ENCODE results near the gene MOSPD3. TPM values are rescaled to one million over a fixed set of nuclear protein-coding genes. Genes with fewer than 3 reads are reported as not detected.
A peak's percentile ranks its signal among the peaks of the same experiment; 100 is the strongest.

Gene MOSPD3
- total and polyA plus RNA-seq, 9 donors = 9.2 to 27.7 (median 24.4) TPM

DNA sequence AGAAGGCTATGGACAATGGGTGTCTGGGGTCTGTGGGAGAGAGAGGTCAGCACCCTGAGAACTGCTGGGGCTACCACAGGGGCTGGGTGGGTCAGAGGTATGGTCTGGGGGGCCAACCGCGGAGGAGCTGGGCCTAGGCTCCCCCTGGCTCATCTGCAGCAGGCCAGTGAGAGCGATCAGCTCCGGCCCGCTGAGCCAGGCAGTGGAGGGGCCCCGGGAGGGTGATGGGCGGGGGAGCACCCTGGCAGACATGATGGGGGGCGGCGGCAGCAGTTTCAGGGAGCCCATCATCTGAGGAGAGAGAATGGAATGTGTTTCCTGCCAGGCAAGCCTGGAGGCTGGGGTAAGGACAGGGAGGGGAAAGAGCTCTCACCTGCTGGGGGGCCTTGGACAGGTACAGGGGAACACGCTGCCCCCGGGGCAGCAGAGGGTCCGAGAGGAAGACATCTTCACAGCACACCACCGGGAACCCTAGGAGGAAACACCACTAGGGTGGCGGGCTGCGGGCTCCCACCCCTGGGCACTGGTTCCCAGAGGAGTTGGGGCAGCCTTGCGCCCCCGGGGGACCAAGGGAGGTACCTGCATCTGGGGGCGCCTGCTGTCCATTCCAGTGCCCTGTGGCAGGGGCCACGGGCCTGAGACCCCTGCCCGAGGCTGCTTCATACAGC lies 39.9 kb upstream of the MOSPD3 start:
- H3K27me3 ChIP-seq = no peaks in the 10 kb centered on the region
- TF ChIP-seq, protein P1, sequence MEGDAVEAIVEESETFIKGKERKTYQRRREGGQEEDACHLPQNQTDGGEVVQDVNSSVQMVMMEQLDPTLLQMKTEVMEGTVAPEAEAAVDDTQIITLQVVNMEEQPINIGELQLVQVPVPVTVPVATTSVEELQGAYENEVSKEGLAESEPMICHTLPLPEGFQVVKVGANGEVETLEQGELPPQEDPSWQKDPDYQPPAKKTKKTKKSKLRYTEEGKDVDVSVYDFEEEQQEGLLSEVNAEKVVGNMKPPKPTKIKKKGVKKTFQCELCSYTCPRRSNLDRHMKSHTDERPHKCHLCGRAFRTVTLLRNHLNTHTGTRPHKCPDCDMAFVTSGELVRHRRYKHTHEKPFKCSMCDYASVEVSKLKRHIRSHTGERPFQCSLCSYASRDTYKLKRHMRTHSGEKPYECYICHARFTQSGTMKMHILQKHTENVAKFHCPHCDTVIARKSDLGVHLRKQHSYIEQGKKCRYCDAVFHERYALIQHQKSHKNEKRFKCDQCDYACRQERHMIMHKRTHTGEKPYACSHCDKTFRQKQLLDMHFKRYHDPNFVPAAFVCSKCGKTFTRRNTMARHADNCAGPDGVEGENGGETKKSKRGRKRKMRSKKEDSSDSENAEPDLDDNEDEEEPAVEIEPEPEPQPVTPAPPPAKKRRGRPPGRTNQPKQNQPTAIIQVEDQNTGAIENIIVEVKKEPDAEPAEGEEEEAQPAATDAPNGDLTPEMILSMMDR (IDR thresholded peaks at IDR 0.05) = no peak
- TF ChIP-seq EP300 (IDR thresholded peaks at IDR 0.05) (no peak), POLR2A (IDR thresholded peaks at IDR 0.05) (no peak)
- 73 to 81% (median 77%) methylated on average over 20 of the region's 20 CpGs for WGBS, 3 donors
- H3K4me3 ChIP-seq = no peak overlapping the region
- no peaks in the 10 kb centered on the region for H3K9me3 ChIP-seq
- peaks cover 10% of the 10 kb centered on the region for H3K4me1 ChIP-seq (ENCODE audit: insufficient read depth)
- intact Hi-C loops (cut with DNase I) = loop anchor here in 1 of 4 donors (5.0 kb wide), 1 partner anchor 115 kb away; no protein-coding TSS in a partner anchor
- H3K36me3 ChIP-seq = no peaks in the 10 kb centered on the region
- H3K27ac ChIP-seq = no peak overlapping the region
- DNase-seq = no peak

DNA sequence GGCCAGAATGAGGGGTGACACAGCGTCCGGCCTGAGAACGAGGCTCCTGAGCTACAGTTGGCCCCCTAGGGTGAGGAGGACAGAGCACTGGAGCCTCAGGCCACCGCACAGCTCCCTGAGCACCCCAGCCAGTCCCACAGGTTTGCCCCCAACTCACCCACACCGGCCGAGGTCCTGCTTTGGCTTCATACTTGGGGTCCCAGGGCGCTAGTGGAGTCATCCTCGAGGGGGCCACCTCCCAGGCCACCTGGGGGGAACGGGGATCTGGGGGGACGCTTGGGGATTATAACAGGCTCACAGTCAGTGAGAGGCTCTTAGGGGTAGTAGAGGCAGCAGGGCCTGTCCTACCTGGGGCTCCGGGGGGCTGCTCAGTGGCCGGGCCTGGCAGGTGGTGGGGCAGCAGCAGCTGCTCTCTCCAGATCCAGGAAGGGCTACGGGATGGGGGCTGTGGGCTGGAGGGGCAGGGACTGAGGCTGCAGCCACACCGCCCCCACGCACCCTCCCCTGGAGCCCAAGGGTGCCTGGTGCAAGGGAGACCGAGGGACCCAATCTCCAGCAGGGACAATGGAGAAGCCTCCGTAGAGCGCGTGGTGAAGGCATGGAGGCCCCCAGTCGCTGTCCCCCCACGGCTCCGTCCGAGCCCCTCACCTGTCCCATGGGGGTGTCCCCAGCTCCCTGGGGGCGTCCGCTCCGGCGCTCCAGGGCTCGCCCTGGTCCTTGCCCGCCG lies 39.2 kb upstream of the MOSPD3 start:
- no peaks in the 10 kb centered on the region for H3K27me3 ChIP-seq
- peak in 1 of 5 donors; percentile 25 for DNase-seq
- whole genome bisulfite sequencing, 3 donors = 90 to 95% (median 90%) methylated on average over 30 of the region's 30 CpGs

DNA sequence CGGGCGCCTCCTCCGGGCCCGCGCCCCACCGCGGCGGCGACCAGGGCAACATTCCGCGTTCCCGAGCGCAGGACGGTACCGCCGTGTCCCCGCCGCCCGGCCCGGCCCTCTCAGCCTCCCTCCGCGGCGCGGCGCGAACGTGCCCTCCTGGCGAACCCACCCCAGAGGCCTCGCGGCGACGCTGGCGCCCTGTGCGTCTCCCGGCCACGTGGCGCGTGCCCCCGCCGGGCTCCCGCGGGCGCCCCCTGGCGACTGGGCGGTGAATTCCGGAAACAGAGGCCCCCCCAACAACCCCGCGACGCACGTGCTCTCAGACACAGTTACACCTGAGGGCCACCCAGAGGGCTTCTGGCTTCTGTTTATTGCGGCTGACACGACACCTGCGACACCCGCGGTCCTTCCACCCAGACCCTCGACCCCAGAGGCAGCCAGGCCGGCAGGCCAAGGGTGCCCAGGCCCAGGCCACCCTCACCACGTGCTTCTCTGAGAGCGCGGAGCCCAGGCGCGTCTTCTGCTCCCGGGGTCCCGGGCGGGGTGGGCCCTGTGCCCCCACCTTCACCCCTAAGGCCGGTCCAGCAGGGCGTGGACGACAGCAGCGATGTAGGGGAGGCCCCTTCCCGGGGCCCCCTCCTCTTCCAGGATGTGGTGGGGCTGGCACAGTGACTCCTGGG lies 38.5 kb upstream of the MOSPD3 start, which contains the start of gene SAP25:
SAP25 (minus strand) TSS at position 210 of the 671 bp plus-strand sequence; CDS start at position 52, 158 bp downstream.
- Histone ChIP-seq H3K36me3 (no peaks in the 10 kb centered on the region), H3K27ac (no peak within 1 kb of the TSS), H3K9me3 (no peaks in the 10 kb centered on the region), H3K4me3 (no peak within 1 kb of the TSS), H3K4me1 (ENCODE audit: insufficient read depth) (no peaks in the 10 kb centered on the region), H3K27me3 (no peaks in the 10 kb centered on the region)
- TF ChIP-seq, protein P1 (IDR thresholded peaks at IDR 0.05) = no peak
- TF ChIP-seq POLR2A (IDR thresholded peaks at IDR 0.05) = no peak
- TF ChIP-seq EP300 (IDR thresholded peaks at IDR 0.05) = no peak
- intact Hi-C loops (cut with DNase I) = loop anchor here in 1 of 4 donors (5.0 kb wide), 1 partner anchor 113 kb away; no protein-coding TSS in a partner anchor
- peak in 1 of 5 donors; percentile 19 for DNase-seq
- WGBS, 3 donors = 86 to 88% (median 86%) methylated on average over 70 of the region's 70 CpGs

More for the DNA sequence above, 39.2 kb upstream of the MOSPD3 start:
- H3K4me1 ChIP-seq (ENCODE audit: insufficient read depth) = peaks cover 5% of the 10 kb centered on the region
- H3K4me3 ChIP-seq = no peak overlapping the region
- H3K27ac ChIP-seq = no peak overlapping the region
- no peaks in the 10 kb centered on the region for H3K36me3 ChIP-seq
- intact Hi-C loops (cut with DNase I) = loop anchor here in 1 of 4 donors (5.0 kb wide), 1 partner anchor 114 kb away; no protein-coding TSS in a partner anchor
- TF ChIP-seq, protein P1 (IDR thresholded peaks at IDR 0.05) = no peak
- TF ChIP-seq POLR2A (IDR thresholded peaks at IDR 0.05) (no peak), EP300 (IDR thresholded peaks at IDR 0.05) (no peak)
- no peaks in the 10 kb centered on the region for H3K9me3 ChIP-seq
